Nasal cavity respiratory epithelium epithelial cell of viscerocranial mucosa (primary cell): Measurements from ENCODE around the gene CORO6. TPM values are rescaled to one million over a fixed set of nuclear protein-coding genes. Genes with fewer than 3 reads are reported as not detected.

ENCODE experiments used
- total RNA-seq: library from RNA; depleted of rRNA; stranded (reverse); fragments of >200 nt; gene quantifications from 2 replicates; pipeline ENCODE4 v1.2.3, GENCODE V29; 2014

Gene CORO6
- 1.0 and 2.8 TPM in 2 replicates for total RNA-seq

DNA sequence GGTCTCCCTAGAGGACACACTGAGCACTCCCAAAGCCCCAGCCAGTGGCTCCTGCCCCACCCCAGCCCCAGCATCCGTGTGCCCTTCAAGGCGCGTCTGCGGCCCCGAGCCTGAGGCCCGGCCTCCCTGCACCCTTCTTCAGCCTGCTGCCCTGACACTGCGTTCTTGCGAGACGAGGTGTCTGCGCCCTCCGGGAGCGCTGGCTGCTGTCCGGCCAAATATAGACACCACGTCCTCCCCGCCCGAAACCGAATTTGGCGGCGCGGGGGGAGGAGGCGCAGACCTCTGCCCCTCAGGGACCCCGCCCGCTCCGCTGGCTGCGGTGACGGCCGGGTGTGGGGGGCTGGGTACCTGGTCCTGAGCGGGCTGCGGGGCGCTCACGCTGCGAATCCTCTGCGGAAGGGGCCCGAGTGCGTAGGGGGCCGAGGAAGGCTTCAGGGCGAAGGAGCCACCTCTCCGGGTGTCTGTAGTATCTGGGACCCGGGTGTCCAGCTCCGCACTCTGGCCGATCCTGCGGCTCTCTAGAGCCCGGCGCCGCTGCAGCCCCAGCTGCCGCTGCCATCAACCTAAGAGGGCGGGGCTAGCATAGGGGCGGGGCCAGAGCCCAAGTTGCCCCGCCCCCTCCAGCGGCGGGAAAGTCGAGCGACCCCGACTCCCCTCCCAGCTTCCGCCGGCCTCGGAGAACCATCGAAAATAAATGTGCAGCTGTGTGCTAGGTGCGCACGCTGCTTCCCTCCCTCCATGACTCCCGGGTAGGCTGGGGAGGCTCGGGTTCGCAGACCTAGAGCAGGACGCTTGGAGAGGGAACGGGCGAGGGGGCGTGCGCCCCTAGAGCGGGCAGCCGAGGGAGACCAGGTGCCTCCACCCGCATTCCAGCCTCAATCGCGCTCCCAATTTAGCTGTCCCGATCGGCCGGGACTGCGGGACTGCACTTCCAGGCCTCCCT lies at the start of gene CORO6:
Gene CORO6, minus strand, starts transcription at position 576 of the 946 bp plus-strand sequence. CDS start 1,491 bp downstream, outside the sequence.

DNA sequence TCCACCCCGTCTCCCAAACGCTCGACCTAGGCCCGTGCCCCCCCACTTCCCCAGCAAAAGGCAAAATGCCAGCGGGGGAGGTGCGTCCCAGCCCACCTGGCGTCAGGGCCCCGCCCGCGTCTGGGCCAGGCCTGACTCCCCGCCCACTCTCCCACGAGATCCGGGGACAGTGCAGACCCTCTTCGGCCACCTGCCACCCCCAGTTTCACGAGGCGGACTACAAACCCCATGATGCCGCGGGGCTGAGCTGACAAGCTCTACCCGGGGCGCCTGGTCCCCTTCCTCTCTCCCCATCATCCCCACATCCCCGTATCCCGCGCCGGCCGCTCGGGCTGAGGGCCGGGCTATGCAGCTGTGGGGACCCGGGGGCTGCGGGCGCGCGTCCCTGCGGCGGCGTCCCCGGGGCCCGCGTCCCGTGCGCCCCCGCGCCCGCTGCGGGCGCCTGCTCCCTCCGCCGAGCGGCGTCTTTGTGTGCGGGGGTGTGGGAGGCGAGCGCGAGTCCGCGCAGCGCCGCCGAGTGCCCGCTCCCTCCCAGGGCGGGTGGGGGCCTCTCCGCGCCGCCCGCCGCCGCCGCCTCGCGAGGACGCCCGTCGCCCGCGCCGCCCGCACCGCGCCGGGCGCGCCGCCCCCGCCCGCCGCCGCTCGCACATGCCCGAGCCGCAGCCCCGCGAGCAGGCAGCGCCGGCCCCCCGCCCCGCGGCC lies 29.7 kb downstream of the CORO6 start, which contains the start of gene ANKRD13B:
Gene ANKRD13B, plus strand, starts transcription at position 283 of the 702 bp plus-strand sequence. CDS start 490 bp downstream, outside the sequence.

DNA sequence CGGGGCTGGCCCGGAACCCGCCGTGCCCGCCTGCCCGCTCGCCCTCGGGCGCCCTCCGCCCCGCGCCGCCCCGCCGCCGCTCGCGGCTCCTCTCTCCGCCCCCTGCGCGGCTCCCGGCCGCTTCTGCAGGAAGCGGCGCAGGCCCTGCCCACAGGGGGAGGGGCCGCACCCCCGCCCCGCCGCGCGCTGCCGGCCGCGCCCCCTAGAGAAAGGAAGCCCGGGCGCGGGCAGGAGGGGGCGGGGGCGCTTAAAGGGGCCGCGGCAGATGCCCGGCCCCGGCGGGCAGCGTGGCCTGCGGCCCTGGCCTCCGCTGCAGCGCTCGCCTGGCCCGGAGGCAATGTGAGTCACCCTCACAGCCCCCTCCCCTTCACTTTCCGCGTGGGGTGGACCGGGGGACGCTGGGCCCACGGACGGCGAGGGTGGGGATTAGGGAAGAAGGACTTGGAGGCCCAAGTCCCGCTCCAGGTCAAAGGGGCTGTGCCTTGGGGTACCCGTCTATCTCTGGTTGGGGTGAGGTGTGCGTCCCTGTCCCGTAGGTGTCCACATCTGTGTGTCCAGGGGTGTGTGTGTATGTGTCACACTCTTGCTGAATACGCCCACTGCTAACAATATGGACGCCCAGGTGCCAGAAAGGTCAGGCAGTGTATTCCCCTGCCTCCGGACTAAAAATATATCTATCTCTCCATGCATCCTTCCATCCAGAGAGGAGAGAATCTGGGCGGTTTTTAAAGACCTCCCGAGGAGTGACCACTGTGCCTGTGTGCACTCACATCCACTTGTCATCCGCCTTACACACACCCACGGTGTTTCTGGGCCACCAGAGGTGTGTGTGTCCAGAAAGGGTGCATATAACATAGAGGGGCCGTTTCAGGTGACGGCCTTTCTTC lies 32.9 kb downstream of the CORO6 start, which contains the start of gene GIT1:
Gene GIT1, minus strand, starts transcription at position 125 of the 887 bp plus-strand sequence. CDS start 270 bp downstream, outside the sequence.

GRCh38 chr17:29568331-29569244 lies 54.1 kb downstream of the CORO6 start, which contains the start of gene TP53I13:
TP53I13 (plus strand) TSS chr17:29568701; CDS start chr17:29568759, 58 bp downstream.

DNA sequence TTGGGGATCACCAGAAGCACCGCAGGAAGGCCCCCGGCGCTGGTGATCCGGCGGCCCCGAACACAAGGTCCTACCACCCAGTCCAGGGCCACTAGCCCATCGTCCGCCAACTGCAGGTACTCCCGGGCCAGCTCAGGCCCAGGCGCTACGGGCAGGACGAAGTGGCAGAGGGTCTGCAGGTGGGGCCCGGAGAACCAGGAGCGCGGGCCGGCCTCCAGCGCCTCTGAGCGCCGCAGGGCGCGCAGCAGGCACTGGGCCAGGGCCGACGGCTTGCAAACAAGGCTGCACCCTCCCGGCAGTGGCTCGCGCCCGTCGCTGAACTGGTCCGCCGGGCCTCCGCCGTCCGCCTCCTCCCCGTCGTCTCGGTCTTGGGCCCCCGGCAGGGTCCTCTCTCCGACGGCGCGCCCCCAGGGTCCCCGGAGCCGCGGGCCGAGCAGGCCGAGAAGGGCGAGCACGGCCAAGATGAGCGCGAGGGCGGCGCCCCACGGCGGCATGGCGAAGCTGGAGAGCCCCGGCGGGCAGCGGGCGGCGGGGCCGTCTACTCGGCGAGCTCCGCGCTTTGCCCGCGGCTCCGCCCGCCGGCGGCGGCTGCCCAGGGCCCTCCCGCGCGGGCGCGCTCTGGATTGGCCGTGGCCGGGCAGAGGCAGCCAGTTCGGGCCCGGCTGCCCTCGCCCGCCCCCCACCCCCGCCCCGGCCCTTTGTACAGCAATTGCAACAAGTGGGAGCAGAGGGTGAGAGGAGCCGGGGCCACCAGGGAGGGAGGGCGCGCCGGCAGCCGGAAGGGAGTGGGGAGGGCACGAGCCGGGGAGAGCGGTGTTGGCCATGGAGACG lies 56.0 kb downstream of the CORO6 start, which contains the start of gene ABHD15:
Gene ABHD15, minus strand, starts transcription at position 565 of the 831 bp plus-strand sequence. Its CDS starts 71 bp downstream, at position 494.

Other genes starting within 250 kb of the CORO6 start
- gene TAOK1, start 232.5 kb downstream of the CORO6 start, total RNA-seq: 48.9 and 65.1 TPM in 2 replicates
- 4.8 and 9.7 TPM in 2 replicates for gene ABHD15, start 55.9 kb downstream of the CORO6 start, total RNA-seq
- 21.5 and 29.4 TPM in 2 replicates for gene TP53I13, start 54.2 kb downstream of the CORO6 start, total RNA-seq
- gene GIT1, start 33.3 kb downstream of the CORO6 start, total RNA-seq: 26.7 and 54.2 TPM in 2 replicates
- 3.8 and 16.9 TPM in 2 replicates for gene ANKRD13B, start 29.8 kb downstream of the CORO6 start, total RNA-seq